GM10248 (cell line): ENCODE results near the gene GPR137B.

Experiments
- CTCF ChIA-PET: fragments of 300-600 bp; sonication (Branson Sonifier 250); formaldehyde crosslinking; extraction: SDS; loops from one replicate; lab custom pipeline; 2021; ENCODE audit warnings: antibody characterized with exemption; lab: Yijun Ruan, JAX
- POLR2A ChIA-PET: fragments of 350-650 bp; sonication (Branson Sonifier 250); formaldehyde crosslinking; extraction: SDS; loops from one replicate; lab custom pipeline; 2020; ENCODE audit warnings: antibody characterized with exemption; lab: Yijun Ruan, JAX
- DNase-seq: peaks from one replicate; pipeline ENCODE4 v3.0.0; 2012; ENCODE audit errors: extremely low spot score
- CTCF ChIP-seq: IDR thresholded peaks from 2 replicates; pipeline ENCODE4 v1.5.1; 2012; ENCODE audit warnings: mild to moderate bottlenecking, low read depth; ENCODE audit errors: extremely low read depth, missing control alignments, control extremely low read depth

Gene GPR137B

GRCh38 chr1:236123563-236123962 is 18.8 kb upstream of the GPR137B start:
- ChIA-PET POLR2A (no interaction called here), CTCF (interaction anchor here (1.3 to 2.7 kb wide), 3 partner anchors 11 to 18 kb away, joined by 5 to 11 read pairs (median 5); no protein-coding TSS in a partner anchor)
- TF ChIP-seq CTCF, result no peak

GRCh38 chr1:236124965-236125364 is 17.4 kb upstream of the GPR137B start:
- peak; percentile 2 for TF ChIP-seq CTCF
- no peak for DNase-seq
- ChIA-PET CTCF (interaction anchor here (1.3 to 2.7 kb wide), 3 partner anchors 10 to 19 kb away, joined by 5 to 11 read pairs (median 5); no protein-coding TSS in a partner anchor), POLR2A (no interaction called here)

More at GRCh38 chr1:236123563-236123962, 18.8 kb upstream of the GPR137B start:
- no peak for DNase-seq

GRCh38 chr1:236127045-236127444 is 15.3 kb upstream of the GPR137B start:
- no peak for TF ChIP-seq CTCF
- ChIA-PET CTCF (interaction anchor here (0.7 to 2.4 kb wide), 10 partner anchors 9 to 218 kb away, joined by 3 to 9 read pairs (median 4); no protein-coding TSS in a partner anchor), POLR2A (no interaction called here)
- no peak for DNase-seq

GRCh38 chr1:236128646-236129178 is 13.6 kb upstream of the GPR137B start:
- ChIA-PET POLR2A (no interaction called here), CTCF (interaction anchor here (0.7 to 2.8 kb wide), 3 partner anchors 8 to 12 kb away, joined by 3 to 8 read pairs (median 3); no protein-coding TSS in a partner anchor)
- no peak for TF ChIP-seq CTCF
- no peak for DNase-seq

GRCh38 chr1:236129306-236129705 is 13.0 kb upstream of the GPR137B start:
- TF ChIP-seq CTCF, result no peak
- ChIA-PET POLR2A (no interaction called here), CTCF (interaction anchor here (2.8 kb wide), 1 partner anchor 9 kb away, joined by 8 read pairs; no protein-coding TSS in a partner anchor)
- no peak for DNase-seq

- TF ChIP-seq CTCF, result no peak
- POLR2A ChIA-PET, result no interaction called here
- no peak for DNase-seq
- CTCF ChIA-PET, result interaction anchor here (0.7 to 2.8 kb wide), 2 partner anchors 8 to 16 kb away, joined by 3 to 8 read pairs; no protein-coding TSS in a partner anchor
Observed at GRCh38 chr1:236130372-236130771, 12.0 kb upstream of the GPR137B start.
